HG03378 (cell line): Measurements from ENCODE around the gene GAB2.
"Not testable (repeated sequence)": the region's sequence is repeated elsewhere in the genome, so short reads cannot be mapped to it uniquely, and the experiment has no call there.

Experiments
- ATAC-seq: cut with Tn5 transposase; IDR thresholded peaks from one replicate; pipeline ENCODE4 v1.9.1; 2021; ENCODE audit warnings: mild to moderate bottlenecking, moderate library complexity; ENCODE audit not compliant: unreplicated experiment

The GAB2 gene

GRCh38 chr11:78257654-78258053 is 160.0 kb downstream of the GAB2 start:
- ATAC-seq = no peak

GRCh38 chr11:78256962-78257361 is 160.7 kb downstream of the GAB2 start:
- no peak for ATAC-seq

- ATAC-seq = no peak
Measured at GRCh38 chr11:78255919-78256318, 161.7 kb downstream of the GAB2 start.

- ATAC-seq = no peak
Measured at GRCh38 chr11:78254268-78254667, 163.4 kb downstream of the GAB2 start.

- no peak for ATAC-seq
Measured at GRCh38 chr11:78253797-78254196, 163.8 kb downstream of the GAB2 start.

GRCh38 chr11:78251083-78251775 is 166.4 kb downstream of the GAB2 start:
- no peak for ATAC-seq

GRCh38 chr11:78250099-78250498 is 167.5 kb downstream of the GAB2 start:
- ATAC-seq = no peak

- no peak for ATAC-seq
Measured at GRCh38 chr11:78248903-78249302, 168.7 kb downstream of the GAB2 start.

- ATAC-seq = no peak
Measured at GRCh38 chr11:78248191-78248590, 169.4 kb downstream of the GAB2 start.

- no peak for ATAC-seq
Measured at GRCh38 chr11:78244546-78245255, 172.9 kb downstream of the GAB2 start.

- ATAC-seq = no peak
Measured at GRCh38 chr11:78244080-78244479, 173.5 kb downstream of the GAB2 start.

- ATAC-seq = no peak
Measured at GRCh38 chr11:78241475-78241874, 176.1 kb downstream of the GAB2 start.

GRCh38 chr11:78239781-78240180 is 177.8 kb downstream of the GAB2 start:
- no peak for ATAC-seq

GRCh38 chr11:78237293-78238046 is 180.2 kb downstream of the GAB2 start:
- ATAC-seq = no peak

GRCh38 chr11:78234006-78234405 is 183.6 kb downstream of the GAB2 start:
- ATAC-seq = no peak

GRCh38 chr11:78233046-78233445 is 184.6 kb downstream of the GAB2 start:
- not testable (repeated sequence) for ATAC-seq

- ATAC-seq = no peak
Measured at GRCh38 chr11:78231962-78232501, 185.6 kb downstream of the GAB2 start.

- no peak for ATAC-seq
Measured at GRCh38 chr11:78230161-78230877, 187.3 kb downstream of the GAB2 start.

- ATAC-seq = no peak
Measured at GRCh38 chr11:78229106-78229505, 188.5 kb downstream of the GAB2 start.

- ATAC-seq = no peak
Measured at GRCh38 chr11:78228467-78228866, 189.2 kb downstream of the GAB2 start.

- ATAC-seq = no peak
Measured at GRCh38 chr11:78227921-78228320, 189.7 kb downstream of the GAB2 start.
